ENCODE data around the gene LCORL. TPM values are rescaled to one million over a fixed set of nuclear protein-coding genes. Genes with fewer than 3 reads are reported as not detected.

Gene LCORL
- total and polyA plus RNA-seq, 12 donors = 2.6 to 28.8 (median 16.2) TPM

GRCh38 chr4:17807446-17807845, 214.1 kb downstream of the LCORL start:
- DNase-seq = no peak
- Histone ChIP-seq H3K27me3 (no peaks in the 10 kb centered on the region), H3K9me3 (replicated peaks in 1 of 3) (no peaks in the 10 kb centered on the region), H3K4me3 (peak overlapping the region in 1 of 4 donors; percentile 31), H3K36me3 (replicated peaks in 1 of 2) (peaks cover 0 to 22% of the 10 kb centered on the region in 2 donors), H3K4me1 (replicated peaks in 1 of 2) (peaks cover 30 to 50% of the 10 kb centered on the region in 2 donors), H3K27ac (no peak overlapping the region)
- intact Hi-C loops (cut with DNase I) = loop anchor here (10.0 kb wide), 1 partner anchor 263 kb away; no protein-coding TSS in a partner anchor
- WGBS, 4 donors = 44 to 47% (median 46%) methylated on average over 6 of the region's 6 CpGs
- TF ChIP-seq CTCF (IDR thresholded peaks at IDR 0.05) (no peak), POLR2A (IDR thresholded peaks at IDR 0.05) (no peak)

- Histone ChIP-seq H3K27ac (no peak overlapping the region), H3K9me3 (replicated peaks in 1 of 3) (no peaks in the 10 kb centered on the region), H3K4me1 (replicated peaks in 1 of 2) (peaks cover 24 to 44% of the 10 kb centered on the region in 2 donors), H3K27me3 (no peaks in the 10 kb centered on the region), H3K36me3 (replicated peaks in 1 of 2) (peaks cover 0 to 31% of the 10 kb centered on the region in 2 donors), H3K4me3 (no peak overlapping the region)
- TF ChIP-seq CTCF (IDR thresholded peaks at IDR 0.05) = no peak
- TF ChIP-seq POLR2A (IDR thresholded peaks at IDR 0.05) = no peak
- intact Hi-C loops (cut with DNase I) = loop anchor here (10.0 kb wide), 1 partner anchor 261 kb away; no protein-coding TSS in a partner anchor
- 80 to 90% (median 81%) methylated on average over 3 of the region's 3 CpGs for WGBS, 4 donors
- no peak for DNase-seq
Observed at GRCh38 chr4:17805580-17806155, 215.9 kb downstream of the LCORL start.

GRCh38 chr4:17797808-17798207, 223.7 kb downstream of the LCORL start:
- no peak overlapping the region for H3K4me3 ChIP-seq
- no peak for TF ChIP-seq CTCF (IDR thresholded peaks at IDR 0.05)
- TF ChIP-seq POLR2A (IDR thresholded peaks at IDR 0.05) = no peak
- DNase-seq = no peak
- intact Hi-C loops (cut with DNase I) = no loop called here
- H3K4me1 ChIP-seq (replicated peaks in 1 of 2) = no peaks in the 10 kb centered on the region
- peaks cover 0 to 13% of the 10 kb centered on the region in 2 donors for H3K36me3 ChIP-seq (replicated peaks in 1 of 2)
- no peak overlapping the region for H3K27ac ChIP-seq
- WGBS, 4 donors = 97 to 100% (median 99%) methylated on average over 1 of the region's 1 CpG
- no peaks in the 10 kb centered on the region for H3K9me3 ChIP-seq (replicated peaks in 1 of 3)
- no peaks in the 10 kb centered on the region for H3K27me3 ChIP-seq

- intact Hi-C loops (cut with DNase I) = no loop called here
- H3K4me1 ChIP-seq (replicated peaks in 1 of 2) = no peaks in the 10 kb centered on the region
- TF ChIP-seq CTCF (IDR thresholded peaks at IDR 0.05) (no peak), POLR2A (IDR thresholded peaks at IDR 0.05) (no peak)
- H3K27ac ChIP-seq = no peak overlapping the region
- no peak overlapping the region for H3K4me3 ChIP-seq
- H3K9me3 ChIP-seq (replicated peaks in 1 of 3) = no peaks in the 10 kb centered on the region
- no peak for DNase-seq
- no peaks in the 10 kb centered on the region for H3K36me3 ChIP-seq (replicated peaks in 1 of 2)
- 62 to 89% (median 72%) methylated on average over 1 of the region's 1 CpG for WGBS, 4 donors
- H3K27me3 ChIP-seq = no peaks in the 10 kb centered on the region
Observed at GRCh38 chr4:17794730-17795129, 226.8 kb downstream of the LCORL start.

Other genes with a start within 250 kb of the LCORL start
- gene FAM184B, start 240.1 kb downstream of the LCORL start, total RNA-seq = under 1 TPM in 4 of 9 donors, not detected in 5; under 0.01 to 0.17 (median 0.11) TPM
- gene FAM184B, start 240.1 kb downstream of the LCORL start, polyA plus RNA-seq = under 1 TPM; 0.03 to 0.08 (median 0.04) TPM
- gene DCAF16, start 211.0 kb downstream of the LCORL start, total RNA-seq = 10 to 100 TPM; 14.4 to 43.1 (median 25.2) TPM
- 10 to 100 TPM in 1 of 3 donors, 1 to 10 TPM in 2; 6.9 to 15.1 (median 9.4) TPM for gene DCAF16, start 211.0 kb downstream of the LCORL start, polyA plus RNA-seq
- 10 to 100 TPM in 1 of 9 donors, 1 to 10 TPM in 2, under 1 TPM in 6; 0.17 to 16.1 (median 0.77) TPM for gene NCAPG, start 210.8 kb downstream of the LCORL start, total RNA-seq
- gene NCAPG, start 210.8 kb downstream of the LCORL start, polyA plus RNA-seq = 1 to 10 TPM in 1 of 3 donors, under 1 TPM in 2; 0.24 to 1.3 (median 0.37) TPM